GM23338 (cell line): ENCODE results near the gene HDHD5. TPM values are rescaled to one million over a fixed set of nuclear protein-coding genes. Genes with fewer than 3 reads are reported as not detected.

Experiments
- ATAC-seq: fragments of 200-7000 bp; cut with Tn5 transposase; 3 replicates; pipeline ENCODE4 v1.9.1; 2020
- DNase-seq: peaks from one replicate; pipeline ENCODE4 v3.0.0-alpha.2; 2015; ENCODE audit warnings: low spot score
- H2AFZ ChIP-seq: fragments of 200-600 bp; sonication (generic); 2 replicates; pipeline ENCODE4 v1.8.0; 2016; ENCODE audit warnings: antibody characterized with exemption, mild to moderate bottlenecking, moderate library complexity
- H3F3A ChIP-seq: fragments of 200-600 bp; sonication (generic); replicated peaks from 2 replicates; pipeline ENCODE4 v1.8.0; 2017; ENCODE audit warnings: antibody characterized with exemption, mixed run types, low read depth
- H3K27ac ChIP-seq: fragments of 200-600 bp; sonication (generic); 2 replicates; pipeline ENCODE4 v1.6.1; 2016; ENCODE audit warnings: low read depth
- H3K27me3 ChIP-seq: fragments of 200-600 bp; sonication (generic); 2 replicates; pipeline ENCODE4 v1.8.0; 2016; ENCODE audit warnings: mild to moderate bottlenecking, mixed run types, moderate library complexity; ENCODE audit not compliant: insufficient read depth
- H3K36me3 ChIP-seq: fragments of 200-600 bp; sonication (generic); 2 replicates; pipeline ENCODE4 v1.8.0; 2016; ENCODE audit warnings: mild to moderate bottlenecking; ENCODE audit not compliant: insufficient read depth
- H3K4me1 ChIP-seq: fragments of 200-600 bp; sonication (generic); 2 replicates; pipeline ENCODE4 v1.8.0; 2016; ENCODE audit warnings: mild to moderate bottlenecking, moderate library complexity; ENCODE audit not compliant: insufficient read depth
- H3K4me2 ChIP-seq: fragments of 200-600 bp; sonication (generic); 2 replicates; pipeline ENCODE4 v1.7.1; 2017; ENCODE audit warnings: mixed run types
- H3K4me3 ChIP-seq: fragments of 200-600 bp; sonication (generic); 2 replicates; pipeline ENCODE4 v1.6.1; 2016; ENCODE audit warnings: mixed run types
- H3K79me2 ChIP-seq: fragments of 200-600 bp; sonication (generic); replicated peaks from 2 replicates; pipeline ENCODE4 v1.8.0; 2017; ENCODE audit warnings: mild to moderate bottlenecking; ENCODE audit not compliant: insufficient read depth
- H3K9me2 ChIP-seq: fragments of 200-600 bp; sonication (generic); 2 replicates; pipeline ENCODE4 v1.8.0; 2017; ENCODE audit not compliant: insufficient read depth
- H4K20me1 ChIP-seq: fragments of 200-600 bp; sonication (generic); replicated peaks from 2 replicates; pipeline ENCODE4 v1.8.0; 2017; ENCODE audit warnings: mild to moderate bottlenecking; ENCODE audit not compliant: insufficient read depth
- H3K27ac Mint-ChIP-seq: 2 replicates; pipeline ENCODE4 v1.8.0; 2020; ENCODE audit warnings: inconsistent platforms, mild to moderate bottlenecking, moderate library complexity, mixed read lengths
- H3K27me3 Mint-ChIP-seq: 3 replicates; pipeline ENCODE4 v1.8.0; 2022; ENCODE audit warnings: low read depth, mild to moderate bottlenecking, moderate library complexity, mixed read lengths, inconsistent platforms; ENCODE audit not compliant: insufficient read depth, poor library complexity
- H3K36me3 Mint-ChIP-seq: 3 replicates; pipeline ENCODE4 v1.8.0; 2021; ENCODE audit warnings: low read depth, mild to moderate bottlenecking, inconsistent platforms, moderate library complexity, mixed read lengths
- H3K4me1 Mint-ChIP-seq: 3 replicates; pipeline ENCODE4 v1.8.0; 2020; ENCODE audit warnings: mild to moderate bottlenecking, inconsistent platforms, mixed read lengths
- H3K4me3 Mint-ChIP-seq: 3 replicates; pipeline ENCODE4 v1.8.0; 2021; ENCODE audit warnings: moderate library complexity, mild to moderate bottlenecking, inconsistent platforms, mixed read lengths
- H3K9me3 Mint-ChIP-seq: 3 replicates; pipeline ENCODE4 v1.8.0; 2020; ENCODE audit warnings: moderate library complexity, mild to moderate bottlenecking, inconsistent platforms, mixed read lengths
- CREB1 ChIP-seq: fragments of 250-450 bp; sonication (Bioruptor Pico); IDR thresholded peaks from 2 replicates; pipeline ENCODE4 v1.5.0; 2020; ENCODE audit warnings: low read depth, mild to moderate bottlenecking, moderate library complexity
- EZH2 ChIP-seq: fragments of 200-600 bp; sonication (generic); IDR thresholded peaks from one replicate; pipeline ENCODE4 v1.8.0; 2017; ENCODE audit warnings: antibody characterized with exemption, mild to moderate bottlenecking, low read depth; ENCODE audit not compliant: unreplicated experiment
- EZH2phosphoT487 ChIP-seq: fragments of 200-600 bp; sonication (generic); IDR thresholded peaks from one replicate; pipeline ENCODE4 v1.8.1; 2018; ENCODE audit warnings: antibody characterized with exemption; ENCODE audit not compliant: unreplicated experiment
- NANOG ChIP-seq: IDR thresholded peaks from 2 replicates; pipeline ENCODE4 v1.6.1; 2016; ENCODE audit warnings: antibody characterized with exemption, borderline replicate concordance
- POLR2AphosphoS5 ChIP-seq: IDR thresholded peaks from 2 replicates; pipeline ENCODE4 v1.6.1; 2016; ENCODE audit warnings: antibody characterized with exemption, low read depth
- REST ChIP-seq: IDR thresholded peaks from one replicate; pipeline ENCODE4 v1.6.1; 2018; ENCODE audit warnings: antibody characterized with exemption; ENCODE audit not compliant: unreplicated experiment
- STAT1 ChIP-seq: IDR thresholded peaks from one replicate; pipeline ENCODE4 v1.6.1; 2016; ENCODE audit warnings: antibody characterized with exemption; ENCODE audit not compliant: unreplicated experiment
- polyA plus RNA-seq: library from polyadenylated mRNA; unstranded; fragments of >200 nt; fragmentation: Nextera tagmentation; extraction: Ambion mirVana; gene quantifications from 2 replicates; pipeline ENCODE4 v1.2.1, GENCODE V29; 2016
- total RNA-seq: library from RNA; depleted of rRNA; stranded (reverse); fragments of >200 nt; shearing (Covaris generic); gene quantifications from 2 replicates; pipeline ENCODE4 v1.2.3, GENCODE V29; 2014
- TF ChIP-seq, protein P1 (sequence below): fragments of 250-450 bp; sonication (Bioruptor Pico); IDR thresholded peaks from 2 replicates; pipeline ENCODE4 v1.5.0; 2020; ENCODE audit warnings: mild to moderate bottlenecking, moderate library complexity
- TF ChIP-seq, protein P2 (sequence below), 2 experiments: fragments of 200-600 bp in 1 of 2; sonication (generic) in 1 of 2; conservative IDR thresholded peaks; 2 replicates each; pipeline versions ENCODE4 v1.5.1 to v1.6.1; 2016 to 2017; ENCODE audit warnings: antibody characterized with exemption in 2 of 2, low read depth in 2 of 2, mild to moderate bottlenecking in 2 of 2, moderate library complexity in 1 of 2

Gene HDHD5
- total and polyA plus RNA-seq, 2 experiments from 2014 or later = 70.0 to 116 TPM

- Histone ChIP-seq H3K9me2 (no peaks in the 10 kb centered on the region), H3K4me3 (no peak overlapping the region), H3K4me1 (no peaks in the 10 kb centered on the region), H2AFZ (no peak overlapping the region), H3K27ac (no peak overlapping the region), H3K27me3 (no peaks in the 10 kb centered on the region), H3K4me2 (no peak overlapping the region), H3K36me3 (no peaks in the 10 kb centered on the region), H4K20me1 (no peaks in the 10 kb centered on the region; the same call in 1 of the 2 replicates), H3K79me2 (no peaks in the 10 kb centered on the region), H3F3A (no peaks in the 10 kb centered on the region)
- DNase-seq (no peak), ATAC-seq (no peak)
- Mint-ChIP-seq H3K27ac (no peak overlapping the region), H3K4me1 (peaks cover 10% of the 10 kb centered on the region; the same call in 1 of the 3 replicates), H3K27me3 (peaks cover 6% of the 10 kb centered on the region), H3K36me3 (peaks cover 3% of the 10 kb centered on the region; the same call in 2 of the 3 replicates), H3K9me3 (no peaks in the 10 kb centered on the region; the same call in 2 of the 3 replicates), H3K4me3 (no peak overlapping the region)
- no peak for TF ChIP-seq EZH2phosphoT487
- TF ChIP-seq STAT1 = no peak
Measured at GRCh38 chr22:17109976-17110375, 49.1 kb downstream of the HDHD5 start.

- Mint-ChIP-seq H3K36me3 (peaks cover 3% of the 10 kb centered on the region; the same call in 2 of the 3 replicates), H3K9me3 (no peaks in the 10 kb centered on the region; the same call in 2 of the 3 replicates), H3K27ac (no peak overlapping the region), H3K27me3 (peaks cover 6% of the 10 kb centered on the region), H3K4me3 (no peak overlapping the region), H3K4me1 (peaks cover 10% of the 10 kb centered on the region; the same call in 1 of the 3 replicates)
- Histone ChIP-seq H3K79me2 (no peaks in the 10 kb centered on the region), H3K4me2 (no peak overlapping the region), H3K27ac (no peak overlapping the region), H2AFZ (no peak overlapping the region), H4K20me1 (no peaks in the 10 kb centered on the region; the same call in 1 of the 2 replicates), H3K9me2 (no peaks in the 10 kb centered on the region), H3K36me3 (no peaks in the 10 kb centered on the region), H3K4me1 (no peaks in the 10 kb centered on the region), H3K27me3 (no peaks in the 10 kb centered on the region), H3F3A (no peaks in the 10 kb centered on the region), H3K4me3 (no peak overlapping the region)
- ATAC-seq = no peak
- no peak for DNase-seq
- TF ChIP-seq REST (no peak), CREB1 (CRISPR knock-in tag) (no peak), NANOG (no peak), EZH2phosphoT487 (no peak), POLR2AphosphoS5 (no peak), EZH2 (no peak)
- TF ChIP-seq, protein P1, sequence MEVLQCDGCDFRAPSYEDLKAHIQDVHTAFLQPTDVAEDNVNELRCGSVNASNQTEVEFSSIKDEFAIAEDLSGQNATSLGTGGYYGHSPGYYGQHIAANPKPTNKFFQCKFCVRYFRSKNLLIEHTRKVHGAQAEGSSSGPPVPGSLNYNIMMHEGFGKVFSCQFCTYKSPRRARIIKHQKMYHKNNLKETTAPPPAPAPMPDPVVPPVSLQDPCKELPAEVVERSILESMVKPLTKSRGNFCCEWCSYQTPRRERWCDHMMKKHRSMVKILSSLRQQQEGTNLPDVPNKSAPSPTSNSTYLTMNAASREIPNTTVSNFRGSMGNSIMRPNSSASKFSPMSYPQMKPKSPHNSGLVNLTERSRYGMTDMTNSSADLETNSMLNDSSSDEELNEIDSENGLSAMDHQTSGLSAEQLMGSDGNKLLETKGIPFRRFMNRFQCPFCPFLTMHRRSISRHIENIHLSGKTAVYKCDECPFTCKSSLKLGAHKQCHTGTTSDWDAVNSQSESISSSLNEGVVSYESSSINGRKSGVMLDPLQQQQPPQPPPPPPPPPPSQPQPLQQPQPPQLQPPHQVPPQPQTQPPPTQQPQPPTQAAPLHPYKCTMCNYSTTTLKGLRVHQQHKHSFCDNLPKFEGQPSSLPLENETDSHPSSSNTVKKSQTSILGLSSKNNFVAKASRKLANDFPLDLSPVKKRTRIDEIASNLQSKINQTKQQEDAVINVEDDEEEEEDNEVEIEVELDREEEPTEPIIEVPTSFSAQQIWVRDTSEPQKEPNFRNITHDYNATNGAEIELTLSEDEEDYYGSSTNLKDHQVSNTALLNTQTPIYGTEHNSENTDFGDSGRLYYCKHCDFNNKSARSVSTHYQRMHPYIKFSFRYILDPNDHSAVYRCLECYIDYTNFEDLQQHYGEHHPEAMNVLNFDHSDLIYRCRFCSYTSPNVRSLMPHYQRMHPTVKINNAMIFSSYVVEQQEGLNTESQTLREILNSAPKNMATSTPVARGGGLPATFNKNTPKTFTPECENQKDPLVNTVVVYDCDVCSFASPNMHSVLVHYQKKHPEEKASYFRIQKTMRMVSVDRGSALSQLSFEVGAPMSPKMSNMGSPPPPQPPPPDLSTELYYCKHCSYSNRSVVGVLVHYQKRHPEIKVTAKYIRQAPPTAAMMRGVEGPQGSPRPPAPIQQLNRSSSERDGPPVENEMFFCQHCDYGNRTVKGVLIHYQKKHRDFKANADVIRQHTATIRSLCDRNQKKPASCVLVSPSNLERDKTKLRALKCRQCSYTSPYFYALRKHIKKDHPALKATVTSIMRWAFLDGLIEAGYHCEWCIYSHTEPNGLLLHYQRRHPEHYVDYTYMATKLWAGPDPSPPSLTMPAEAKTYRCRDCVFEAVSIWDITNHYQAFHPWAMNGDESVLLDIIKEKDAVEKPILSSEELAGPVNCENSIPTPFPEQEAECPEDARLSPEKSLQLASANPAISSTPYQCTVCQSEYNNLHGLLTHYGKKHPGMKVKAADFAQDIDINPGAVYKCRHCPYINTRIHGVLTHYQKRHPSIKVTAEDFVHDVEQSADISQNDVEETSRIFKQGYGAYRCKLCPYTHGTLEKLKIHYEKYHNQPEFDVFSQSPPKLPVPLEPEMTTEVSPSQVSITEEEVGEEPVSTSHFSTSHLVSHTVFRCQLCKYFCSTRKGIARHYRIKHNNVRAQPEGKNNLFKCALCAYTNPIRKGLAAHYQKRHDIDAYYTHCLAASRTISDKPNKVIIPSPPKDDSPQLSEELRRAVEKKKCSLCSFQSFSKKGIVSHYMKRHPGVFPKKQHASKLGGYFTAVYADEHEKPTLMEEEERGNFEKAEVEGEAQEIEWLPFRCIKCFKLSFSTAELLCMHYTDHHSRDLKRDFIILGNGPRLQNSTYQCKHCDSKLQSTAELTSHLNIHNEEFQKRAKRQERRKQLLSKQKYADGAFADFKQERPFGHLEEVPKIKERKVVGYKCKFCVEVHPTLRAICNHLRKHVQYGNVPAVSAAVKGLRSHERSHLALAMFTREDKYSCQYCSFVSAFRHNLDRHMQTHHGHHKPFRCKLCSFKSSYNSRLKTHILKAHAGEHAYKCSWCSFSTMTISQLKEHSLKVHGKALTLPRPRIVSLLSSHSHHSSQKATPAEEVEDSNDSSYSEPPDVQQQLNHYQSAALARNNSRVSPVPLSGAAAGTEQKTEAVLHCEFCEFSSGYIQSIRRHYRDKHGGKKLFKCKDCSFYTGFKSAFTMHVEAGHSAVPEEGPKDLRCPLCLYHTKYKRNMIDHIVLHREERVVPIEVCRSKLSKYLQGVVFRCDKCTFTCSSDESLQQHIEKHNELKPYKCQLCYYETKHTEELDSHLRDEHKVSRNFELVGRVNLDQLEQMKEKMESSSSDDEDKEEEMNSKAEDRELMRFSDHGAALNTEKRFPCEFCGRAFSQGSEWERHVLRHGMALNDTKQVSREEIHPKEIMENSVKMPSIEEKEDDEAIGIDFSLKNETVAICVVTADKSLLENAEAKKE = no peak
- TF ChIP-seq, protein P2, sequence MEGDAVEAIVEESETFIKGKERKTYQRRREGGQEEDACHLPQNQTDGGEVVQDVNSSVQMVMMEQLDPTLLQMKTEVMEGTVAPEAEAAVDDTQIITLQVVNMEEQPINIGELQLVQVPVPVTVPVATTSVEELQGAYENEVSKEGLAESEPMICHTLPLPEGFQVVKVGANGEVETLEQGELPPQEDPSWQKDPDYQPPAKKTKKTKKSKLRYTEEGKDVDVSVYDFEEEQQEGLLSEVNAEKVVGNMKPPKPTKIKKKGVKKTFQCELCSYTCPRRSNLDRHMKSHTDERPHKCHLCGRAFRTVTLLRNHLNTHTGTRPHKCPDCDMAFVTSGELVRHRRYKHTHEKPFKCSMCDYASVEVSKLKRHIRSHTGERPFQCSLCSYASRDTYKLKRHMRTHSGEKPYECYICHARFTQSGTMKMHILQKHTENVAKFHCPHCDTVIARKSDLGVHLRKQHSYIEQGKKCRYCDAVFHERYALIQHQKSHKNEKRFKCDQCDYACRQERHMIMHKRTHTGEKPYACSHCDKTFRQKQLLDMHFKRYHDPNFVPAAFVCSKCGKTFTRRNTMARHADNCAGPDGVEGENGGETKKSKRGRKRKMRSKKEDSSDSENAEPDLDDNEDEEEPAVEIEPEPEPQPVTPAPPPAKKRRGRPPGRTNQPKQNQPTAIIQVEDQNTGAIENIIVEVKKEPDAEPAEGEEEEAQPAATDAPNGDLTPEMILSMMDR (conservative IDR thresholded peaks at IDR 0.05; ENCODE audit: low read depth in 2 of 2) = no peak
Measured at GRCh38 chr22:17109113-17109865, 49.8 kb downstream of the HDHD5 start.
